ENCODE data around the gene BRINP1. TPM values are rescaled to one million over a fixed set of nuclear protein-coding genes. Genes with fewer than 3 reads are reported as not detected.
A peak's percentile ranks its signal among the peaks of the same experiment; 100 is the strongest.

The BRINP1 gene, protein sequence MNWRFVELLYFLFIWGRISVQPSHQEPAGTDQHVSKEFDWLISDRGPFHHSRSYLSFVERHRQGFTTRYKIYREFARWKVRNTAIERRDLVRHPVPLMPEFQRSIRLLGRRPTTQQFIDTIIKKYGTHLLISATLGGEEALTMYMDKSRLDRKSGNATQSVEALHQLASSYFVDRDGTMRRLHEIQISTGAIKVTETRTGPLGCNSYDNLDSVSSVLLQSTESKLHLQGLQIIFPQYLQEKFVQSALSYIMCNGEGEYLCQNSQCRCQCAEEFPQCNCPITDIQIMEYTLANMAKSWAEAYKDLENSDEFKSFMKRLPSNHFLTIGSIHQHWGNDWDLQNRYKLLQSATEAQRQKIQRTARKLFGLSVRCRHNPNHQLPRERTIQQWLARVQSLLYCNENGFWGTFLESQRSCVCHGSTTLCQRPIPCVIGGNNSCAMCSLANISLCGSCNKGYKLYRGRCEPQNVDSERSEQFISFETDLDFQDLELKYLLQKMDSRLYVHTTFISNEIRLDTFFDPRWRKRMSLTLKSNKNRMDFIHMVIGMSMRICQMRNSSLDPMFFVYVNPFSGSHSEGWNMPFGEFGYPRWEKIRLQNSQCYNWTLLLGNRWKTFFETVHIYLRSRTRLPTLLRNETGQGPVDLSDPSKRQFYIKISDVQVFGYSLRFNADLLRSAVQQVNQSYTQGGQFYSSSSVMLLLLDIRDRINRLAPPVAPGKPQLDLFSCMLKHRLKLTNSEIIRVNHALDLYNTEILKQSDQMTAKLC
- 0.07 to 0.22 TPM in 2 of 3 replicates, not detected in the other for total RNA-seq
- long read RNA-seq, result 0 reads

DNA sequence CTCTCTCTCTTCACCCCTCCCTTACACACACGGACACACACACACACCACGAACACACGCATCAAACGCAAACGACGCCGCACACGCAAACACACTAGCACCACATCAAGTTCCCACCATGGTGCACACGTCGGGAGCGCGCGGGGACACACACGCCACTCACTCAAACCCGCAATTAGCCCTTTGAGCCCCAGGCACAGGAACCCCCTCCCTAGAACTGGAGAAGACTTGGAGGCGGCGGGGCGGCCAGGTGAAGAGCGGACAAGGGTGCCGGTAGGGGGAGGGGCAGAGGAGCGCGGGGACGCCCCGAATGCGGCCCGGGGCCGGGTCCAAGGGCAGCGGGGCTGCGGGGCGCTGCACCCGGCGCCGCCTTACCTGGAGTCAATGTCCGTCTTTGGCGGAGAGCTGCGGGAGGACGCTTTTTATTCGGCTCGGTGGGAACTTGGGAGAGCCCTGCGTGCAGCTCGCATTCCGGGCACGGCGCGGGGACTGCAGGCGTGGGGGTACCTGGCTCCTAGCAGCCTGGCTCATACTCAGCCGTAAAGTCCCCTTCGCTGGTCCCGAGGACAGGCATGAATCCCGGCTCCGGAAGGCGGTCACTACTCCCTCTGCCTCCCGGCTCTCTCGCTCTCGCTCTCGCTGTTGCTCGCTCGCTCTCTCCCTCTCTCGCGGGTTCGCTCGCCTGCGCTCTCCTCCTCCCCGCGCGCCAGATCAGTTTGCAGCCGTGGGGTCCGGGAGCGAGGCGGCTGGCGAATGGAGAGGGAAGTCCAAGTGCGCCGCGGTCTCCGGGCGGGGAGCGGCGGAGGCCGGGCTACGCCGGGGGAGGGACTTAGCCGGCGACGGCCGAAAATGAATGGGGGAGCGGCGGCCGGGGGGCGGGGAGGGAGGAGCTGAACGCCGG lies at the start of gene BRINP1:
Gene BRINP1, minus strand, starts transcription at position 755 of the 901 bp plus-strand sequence. CDS start 56,080 bp downstream, outside the sequence.
- no peaks in the 10 kb centered on the region for H3K36me3 Mint-ChIP-seq (ENCODE audit: low read depth)
- TF ChIP-seq, protein P1, sequence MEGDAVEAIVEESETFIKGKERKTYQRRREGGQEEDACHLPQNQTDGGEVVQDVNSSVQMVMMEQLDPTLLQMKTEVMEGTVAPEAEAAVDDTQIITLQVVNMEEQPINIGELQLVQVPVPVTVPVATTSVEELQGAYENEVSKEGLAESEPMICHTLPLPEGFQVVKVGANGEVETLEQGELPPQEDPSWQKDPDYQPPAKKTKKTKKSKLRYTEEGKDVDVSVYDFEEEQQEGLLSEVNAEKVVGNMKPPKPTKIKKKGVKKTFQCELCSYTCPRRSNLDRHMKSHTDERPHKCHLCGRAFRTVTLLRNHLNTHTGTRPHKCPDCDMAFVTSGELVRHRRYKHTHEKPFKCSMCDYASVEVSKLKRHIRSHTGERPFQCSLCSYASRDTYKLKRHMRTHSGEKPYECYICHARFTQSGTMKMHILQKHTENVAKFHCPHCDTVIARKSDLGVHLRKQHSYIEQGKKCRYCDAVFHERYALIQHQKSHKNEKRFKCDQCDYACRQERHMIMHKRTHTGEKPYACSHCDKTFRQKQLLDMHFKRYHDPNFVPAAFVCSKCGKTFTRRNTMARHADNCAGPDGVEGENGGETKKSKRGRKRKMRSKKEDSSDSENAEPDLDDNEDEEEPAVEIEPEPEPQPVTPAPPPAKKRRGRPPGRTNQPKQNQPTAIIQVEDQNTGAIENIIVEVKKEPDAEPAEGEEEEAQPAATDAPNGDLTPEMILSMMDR (IDR thresholded peaks at IDR 0.05), result no peak
- H3K27me3 Mint-ChIP-seq (ENCODE audit: low read depth), result peaks cover 45% of the 10 kb centered on the region
- H3K9me3 Mint-ChIP-seq (ENCODE audit: low read depth), result no peaks in the 10 kb centered on the region
- peak within 1 kb of the TSS; percentile 74 for H3K4me3 Mint-ChIP-seq (ENCODE audit: unreplicated experiment)
- DNase-seq (ENCODE audit: low spot score), result no peak
- peaks cover 13% of the 10 kb centered on the region for H3K4me1 Mint-ChIP-seq (ENCODE audit: low read depth)
- H3K27ac Mint-ChIP-seq (ENCODE audit: unreplicated experiment), result no peak within 1 kb of the TSS

DNA sequence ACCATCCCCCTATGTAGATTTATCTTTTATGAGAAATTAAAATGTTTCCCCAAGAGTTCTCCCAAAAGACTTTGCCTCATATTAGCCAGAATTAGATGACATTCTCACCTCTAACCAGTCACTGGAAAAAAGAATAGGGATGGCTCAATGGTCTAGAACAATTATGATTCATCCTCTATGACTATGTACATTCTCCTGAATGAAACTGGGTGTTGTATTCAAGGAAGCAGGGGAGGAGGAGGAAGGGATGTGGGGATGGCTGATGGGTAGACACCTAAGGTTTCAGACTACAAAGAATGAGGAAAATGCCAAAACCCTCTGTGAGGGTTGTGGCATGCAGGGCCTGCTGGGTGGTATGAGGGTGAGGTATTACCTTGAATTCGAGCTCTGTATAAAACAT lies 49.5 kb upstream of the BRINP1 start:
- Mint-ChIP-seq H3K36me3 (ENCODE audit: low read depth) (no peaks in the 10 kb centered on the region), H3K27me3 (ENCODE audit: low read depth) (no peaks in the 10 kb centered on the region), H3K9me3 (ENCODE audit: low read depth) (no peaks in the 10 kb centered on the region), H3K4me1 (ENCODE audit: low read depth) (no peaks in the 10 kb centered on the region), H3K27ac (ENCODE audit: unreplicated experiment) (no peak overlapping the region), H3K4me3 (ENCODE audit: unreplicated experiment) (no peak overlapping the region)
- TF ChIP-seq, protein P1 (IDR thresholded peaks at IDR 0.05), result no peak
- no peak for DNase-seq (ENCODE audit: low spot score)

DNA sequence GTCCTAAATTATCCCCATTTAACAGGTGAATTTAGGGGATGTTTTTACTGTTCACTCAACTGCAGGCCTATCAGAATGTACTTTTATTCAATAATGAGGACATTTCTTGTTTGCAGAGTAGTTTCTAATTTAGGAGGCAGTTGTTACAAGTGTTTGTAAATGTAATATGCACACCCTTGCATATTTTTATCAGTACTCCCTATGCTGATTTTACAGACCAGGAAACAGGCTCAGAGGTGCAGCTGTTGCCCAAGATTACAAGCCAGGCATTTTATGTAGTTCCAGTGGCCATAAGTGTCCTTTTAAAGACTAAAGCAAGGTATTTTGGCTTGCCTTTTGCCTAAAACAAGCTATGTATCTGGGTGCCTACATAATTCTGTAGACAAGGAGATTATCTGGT lies 47.6 kb upstream of the BRINP1 start:
- DNase-seq (ENCODE audit: low spot score), result no peak
- no peak overlapping the region for H3K4me3 Mint-ChIP-seq (ENCODE audit: unreplicated experiment)
- H3K36me3 Mint-ChIP-seq (ENCODE audit: low read depth), result no peaks in the 10 kb centered on the region
- no peaks in the 10 kb centered on the region for H3K27me3 Mint-ChIP-seq (ENCODE audit: low read depth)
- TF ChIP-seq, protein P1 (IDR thresholded peaks at IDR 0.05), result no peak
- H3K9me3 Mint-ChIP-seq (ENCODE audit: low read depth), result peaks cover 5% of the 10 kb centered on the region
- no peak overlapping the region for H3K27ac Mint-ChIP-seq (ENCODE audit: unreplicated experiment)
- H3K4me1 Mint-ChIP-seq (ENCODE audit: low read depth), result no peaks in the 10 kb centered on the region

DNA sequence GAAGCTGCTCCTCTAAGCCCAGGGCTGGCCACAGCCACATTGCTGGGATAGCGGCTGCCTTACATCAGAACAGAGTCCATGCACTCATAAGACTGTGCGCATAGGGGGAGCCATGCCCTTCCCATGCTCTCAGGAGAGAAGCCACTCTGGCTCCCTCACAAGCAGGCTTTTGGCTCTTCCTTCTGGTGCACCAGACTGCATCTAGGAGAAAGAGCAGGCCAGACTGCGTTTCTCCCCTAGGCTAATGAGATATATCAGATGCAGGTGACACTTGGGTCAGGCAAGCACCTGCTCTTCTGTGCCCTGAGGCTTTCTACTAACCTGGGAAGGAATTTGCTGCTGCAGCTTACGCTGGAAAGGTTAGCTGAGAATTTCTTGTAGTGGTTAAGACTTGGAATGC lies 43.2 kb upstream of the BRINP1 start:
- Mint-ChIP-seq H3K4me1 (ENCODE audit: low read depth) (no peaks in the 10 kb centered on the region), H3K9me3 (ENCODE audit: low read depth) (peaks cover 5% of the 10 kb centered on the region), H3K27ac (ENCODE audit: unreplicated experiment) (no peak overlapping the region), H3K4me3 (ENCODE audit: unreplicated experiment) (no peak overlapping the region), H3K36me3 (ENCODE audit: low read depth) (no peaks in the 10 kb centered on the region), H3K27me3 (ENCODE audit: low read depth) (no peaks in the 10 kb centered on the region)
- TF ChIP-seq, protein P1 (IDR thresholded peaks at IDR 0.05), result no peak
- no peak for DNase-seq (ENCODE audit: low spot score)
